ENCODE measurements around the gene MCOLN3.

MCOLN3 gene

GRCh38 chr1:84995484-84996334, 52.6 kb downstream of the MCOLN3 start:
- Histone ChIP-seq H3K27ac (replicated peaks) (no peak overlapping the region), H3K4me3 (replicated peaks; ENCODE audit: insufficient read depth, low read length) (no peak overlapping the region), H3K27me3 (ENCODE audit: insufficient read depth, poor library complexity, severe bottlenecking) (peaks cover 29% of the 10 kb centered on the region)
- no peak for DNase-seq (ENCODE audit: low read depth in 1 of 2, low spot score in 1 of 2)
- no peak for TF ChIP-seq SPI1 (IDR thresholded peaks at IDR 0.05; ENCODE audit: borderline replicate concordance, low read depth)
- TF ChIP-seq POLR2AphosphoS5 (IDR thresholded peaks at IDR 0.05; ENCODE audit: low read depth): no peak
- no peak for TF ChIP-seq REST (IDR thresholded peaks at IDR 0.05; ENCODE audit: insufficient replicate concordance, low read depth)
- TF ChIP-seq CTCF (IDR thresholded peaks at IDR 0.05; ENCODE audit: insufficient read depth, low read length): no peak
- TF ChIP-seq GABPA (IDR thresholded peaks at IDR 0.05; ENCODE audit: low read depth): no peak

- DNase-seq (ENCODE audit: low read depth in 1 of 2, low spot score in 1 of 2): peak in 1 of 2 experiments; percentile 12
- Histone ChIP-seq H3K4me3 (replicated peaks; ENCODE audit: insufficient read depth, low read length) (no peak overlapping the region), H3K27me3 (ENCODE audit: insufficient read depth, poor library complexity, severe bottlenecking) (peaks cover 5% of the 10 kb centered on the region)
Measured at GRCh38 chr1:84991097-84991920, 57.0 kb downstream of the MCOLN3 start.

More at GRCh38 chr1:84991097-84991920, 57.0 kb downstream of the MCOLN3 start:
- TF ChIP-seq SPI1 (IDR thresholded peaks at IDR 0.05; ENCODE audit: borderline replicate concordance, low read depth) (no peak), REST (IDR thresholded peaks at IDR 0.05; ENCODE audit: insufficient replicate concordance, low read depth) (no peak), CTCF (IDR thresholded peaks at IDR 0.05; ENCODE audit: insufficient read depth, low read length) (no peak), POLR2AphosphoS5 (IDR thresholded peaks at IDR 0.05; ENCODE audit: low read depth) (no peak), GABPA (IDR thresholded peaks at IDR 0.05; ENCODE audit: low read depth) (no peak)
- no peak overlapping the region for H3K27ac ChIP-seq (replicated peaks)

All from HL-60 (cell line).